ENCODE results near the gene LIMCH1. TPM values are rescaled to one million over a fixed set of nuclear protein-coding genes. Genes with fewer than 3 reads are reported as not detected.
"Not testable (repeated sequence)": the region's sequence is repeated elsewhere in the genome, so short reads cannot be mapped to it uniquely, and the experiment has no call there.

Gene LIMCH1
- total and polyA plus RNA-seq, 11 donors, result 50.9 to 345 (median 233) TPM

DNA sequence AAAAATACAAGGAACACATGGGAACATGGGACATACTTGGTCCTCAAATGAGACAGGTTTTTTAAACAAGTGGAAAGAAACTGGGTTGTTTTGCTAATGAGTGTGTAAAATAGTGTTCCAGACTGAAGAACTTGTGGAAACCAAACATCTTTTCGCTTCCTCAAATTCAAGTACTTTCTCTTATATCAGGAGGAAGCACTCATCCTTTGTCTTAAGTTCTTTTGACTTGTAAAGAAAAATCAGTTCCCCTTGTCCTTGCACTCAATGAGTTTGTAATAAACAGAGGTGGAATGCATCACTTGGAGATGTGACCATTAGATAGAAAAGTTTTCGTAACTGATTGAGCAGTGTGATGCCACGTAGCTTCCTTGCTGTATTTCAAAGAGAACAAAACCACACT is 109.4 kb downstream of the LIMCH1 start:
- Histone ChIP-seq H3K27ac (no peak overlapping the region), H3K4me3 (no peak overlapping the region), H3K27me3 (peaks cover 0 to 19% (median 0%) of the 10 kb centered on the region in 9 donors), H3K4me1 (peaks cover 0 to 25% (median 16%) of the 10 kb centered on the region in 12 donors), H3K9me3 (no peaks in the 10 kb centered on the region), H3K36me3 (peaks cover 0 to 71% (median 51%) of the 10 kb centered on the region in 9 donors)
- intact Hi-C loops (cut with DNase I), result loop anchor here in 5 of 10 donors (10.0 kb wide), 4 partner anchors 113 to 283 kb away; partner anchors contain the start of gene LIMCH1 (in 2 of the 5)
- WGBS, 4 donors, result 81 to 91% (median 87%) methylated on average over 3 of the region's 3 CpGs
- TF ChIP-seq POLR2A (IDR thresholded peaks at IDR 0.05), result no peak
- TF ChIP-seq, protein P1, sequence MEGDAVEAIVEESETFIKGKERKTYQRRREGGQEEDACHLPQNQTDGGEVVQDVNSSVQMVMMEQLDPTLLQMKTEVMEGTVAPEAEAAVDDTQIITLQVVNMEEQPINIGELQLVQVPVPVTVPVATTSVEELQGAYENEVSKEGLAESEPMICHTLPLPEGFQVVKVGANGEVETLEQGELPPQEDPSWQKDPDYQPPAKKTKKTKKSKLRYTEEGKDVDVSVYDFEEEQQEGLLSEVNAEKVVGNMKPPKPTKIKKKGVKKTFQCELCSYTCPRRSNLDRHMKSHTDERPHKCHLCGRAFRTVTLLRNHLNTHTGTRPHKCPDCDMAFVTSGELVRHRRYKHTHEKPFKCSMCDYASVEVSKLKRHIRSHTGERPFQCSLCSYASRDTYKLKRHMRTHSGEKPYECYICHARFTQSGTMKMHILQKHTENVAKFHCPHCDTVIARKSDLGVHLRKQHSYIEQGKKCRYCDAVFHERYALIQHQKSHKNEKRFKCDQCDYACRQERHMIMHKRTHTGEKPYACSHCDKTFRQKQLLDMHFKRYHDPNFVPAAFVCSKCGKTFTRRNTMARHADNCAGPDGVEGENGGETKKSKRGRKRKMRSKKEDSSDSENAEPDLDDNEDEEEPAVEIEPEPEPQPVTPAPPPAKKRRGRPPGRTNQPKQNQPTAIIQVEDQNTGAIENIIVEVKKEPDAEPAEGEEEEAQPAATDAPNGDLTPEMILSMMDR (IDR thresholded peaks at IDR 0.05), result no peak
- no peak for DNase-seq
- no peak for ATAC-seq

DNA sequence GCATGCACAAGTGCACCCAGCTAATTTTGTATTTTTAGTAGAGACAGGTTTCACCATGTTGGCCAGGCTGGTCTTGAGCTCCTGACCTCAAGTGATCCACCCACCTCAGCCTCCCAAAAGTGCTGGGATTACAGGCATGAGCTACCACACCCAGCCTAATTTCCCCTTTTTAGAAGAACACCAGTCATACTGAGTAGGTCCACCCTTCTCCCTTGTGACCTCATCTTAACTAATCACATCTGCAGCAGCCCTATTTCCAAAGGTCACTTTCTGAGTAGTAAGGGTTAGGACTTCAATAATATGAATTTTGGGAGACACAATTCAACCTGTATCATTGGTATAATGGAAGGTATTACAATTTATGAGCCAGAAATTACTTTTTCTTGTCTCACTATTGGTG is 113.2 kb downstream of the LIMCH1 start:
- not testable (repeated sequence) for H3K27ac ChIP-seq, DNase-seq, H3K27me3 ChIP-seq, H3K4me3 ChIP-seq, H3K9me3 ChIP-seq
- ATAC-seq, result peak in 1 of 4 donors; percentile 54
- Histone ChIP-seq H3K4me1 (peaks cover 0 to 18% (median 5%) of the 10 kb centered on the region in 12 donors), H3K36me3 (peaks cover 0 to 92% (median 56%) of the 10 kb centered on the region in 9 donors)
- intact Hi-C loops (cut with DNase I), result loop anchor here in 3 of 10 donors (5.0 to 10.0 kb wide), 3 partner anchors 286 to 736 kb away; no protein-coding TSS in a partner anchor

DNA sequence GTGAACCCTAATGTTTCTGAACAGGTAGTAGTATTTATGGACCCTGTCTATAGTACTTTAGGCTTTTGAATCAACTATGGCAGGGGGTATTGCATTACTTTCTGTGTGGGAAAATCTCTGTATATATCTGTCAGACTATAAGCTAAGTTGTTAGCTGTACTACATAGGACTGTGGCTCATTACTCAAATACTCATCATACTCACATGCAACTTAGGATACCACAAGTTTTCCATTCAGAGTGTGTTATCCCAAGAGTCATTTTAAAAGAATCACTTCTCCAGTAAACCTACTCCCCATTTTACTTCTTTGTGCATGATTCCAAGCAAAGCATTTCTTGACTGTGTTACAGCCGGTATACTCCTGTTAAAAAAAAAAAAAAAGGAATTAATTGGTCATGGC is 115.0 kb downstream of the LIMCH1 start:
- 87 to 92% (median 91%) methylated on average over 1 of the region's 1 CpG for WGBS, 4 donors
- no peak overlapping the region for H3K27ac ChIP-seq
- peaks cover 0 to 75% (median 37%) of the 10 kb centered on the region in 9 donors for H3K36me3 ChIP-seq
- no peaks in the 10 kb centered on the region for H3K27me3 ChIP-seq
- peaks cover 0 to 33% (median 18%) of the 10 kb centered on the region in 12 donors for H3K4me1 ChIP-seq
- DNase-seq (no peak), ATAC-seq (no peak)
- TF ChIP-seq, protein P1 (IDR thresholded peaks at IDR 0.05), result no peak
- TF ChIP-seq POLR2A (IDR thresholded peaks at IDR 0.05), result no peak
- H3K4me3 ChIP-seq, result no peak overlapping the region
- intact Hi-C loops (cut with DNase I), result loop anchor here in 3 of 10 donors (5.0 to 10.0 kb wide), 3 partner anchors 288 to 738 kb away; no protein-coding TSS in a partner anchor
- H3K9me3 ChIP-seq, result no peaks in the 10 kb centered on the region

DNA sequence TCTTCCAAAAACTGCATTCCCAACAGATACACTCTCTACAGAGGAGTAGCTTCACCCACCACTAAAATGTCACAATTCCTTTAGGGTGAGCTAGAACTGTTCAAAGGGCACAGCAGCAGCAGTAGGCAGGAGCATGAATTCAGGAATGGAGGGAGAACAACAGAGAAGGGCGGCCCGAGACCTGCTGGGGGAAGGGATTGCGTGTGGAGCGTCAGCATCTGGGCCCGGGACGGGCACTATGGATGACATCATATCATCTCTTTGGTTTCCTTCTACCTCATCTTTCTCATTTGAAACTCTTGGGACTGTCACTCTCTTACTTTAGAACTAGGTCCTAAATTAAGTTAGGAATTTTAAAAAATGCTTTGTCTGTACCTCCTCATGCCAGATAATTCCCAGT is 115.6 kb downstream of the LIMCH1 start:
- intact Hi-C loops (cut with DNase I), result loop anchor here in 3 of 10 donors (5.0 to 10.0 kb wide), 3 partner anchors 289 to 739 kb away; no protein-coding TSS in a partner anchor

More for the DNA sequence above, 115.6 kb downstream of the LIMCH1 start:
- TF ChIP-seq POLR2A (IDR thresholded peaks at IDR 0.05), result no peak
- TF ChIP-seq, protein P1 (IDR thresholded peaks at IDR 0.05), result no peak
- Histone ChIP-seq H3K9me3 (no peaks in the 10 kb centered on the region), H3K36me3 (peaks cover 0 to 74% (median 34%) of the 10 kb centered on the region in 9 donors), H3K27me3 (no peaks in the 10 kb centered on the region), H3K4me1 (peaks cover 0 to 37% (median 18%) of the 10 kb centered on the region in 12 donors), H3K27ac (no peak overlapping the region), H3K4me3 (no peak overlapping the region)
- no peak for DNase-seq
- WGBS, 4 donors, result 93 to 96% (median 93%) methylated on average over 6 of the region's 6 CpGs
- ATAC-seq, result no peak
